Kidney epithelial cell (primary cell): ENCODE measurements around the gene GAMT. TPM values are rescaled to one million over a fixed set of nuclear protein-coding genes. Genes with fewer than 3 reads are reported as not detected.

Source experiments
- DNase-seq: peaks from one replicate; pipeline ENCODE4 v3.0.0-alpha.2; 2010; ENCODE audit warnings: low read depth
- H3K27me3 ChIP-seq: 2 replicates; pipeline ENCODE4 v1.6.0; 2011; ENCODE audit warnings: low read length; ENCODE audit not compliant: control insufficient read depth, insufficient read depth
- H3K36me3 ChIP-seq: 2 replicates; pipeline ENCODE4 v1.5.1; 2011; ENCODE audit warnings: low read length; ENCODE audit not compliant: control insufficient read depth, insufficient read depth
- H3K4me3 ChIP-seq: 2 replicates; pipeline ENCODE4 v1.5.1; 2011; ENCODE audit warnings: low read depth, mild to moderate bottlenecking, control low read depth, low read length
- CTCF ChIP-seq: IDR thresholded peaks from 2 replicates; pipeline ENCODE4 v1.5.1; 2011; ENCODE audit warnings: mild to moderate bottlenecking, moderate library complexity, low read length, control low read depth, inconsistent platforms; ENCODE audit not compliant: insufficient read depth, poor library complexity, severe bottlenecking
- total RNA-seq: library from RNA; depleted of rRNA; stranded (reverse); fragments of >200 nt; gene quantifications from 2 replicates; pipeline ENCODE4 v1.2.3, GENCODE V29; 2015

Gene GAMT
- total RNA-seq, 1 donor from 2014 or later, result 20.3 TPM

GRCh38 chr19:1399745-1400144, 1.6 kb downstream of the GAMT start:
- no peaks in the 10 kb centered on the region for H3K36me3 ChIP-seq

GRCh38 chr19:1399079-1399478, 2.3 kb downstream of the GAMT start:
- Histone ChIP-seq H3K36me3 (no peaks in the 10 kb centered on the region), H3K4me3 (no peak overlapping the region), H3K27me3 (no peaks in the 10 kb centered on the region)
- TF ChIP-seq CTCF, result no peak
- no peak for DNase-seq

More at GRCh38 chr19:1399745-1400144, 1.6 kb downstream of the GAMT start:
- Histone ChIP-seq H3K27me3 (no peaks in the 10 kb centered on the region), H3K4me3 (no peak overlapping the region)
- DNase-seq, result no peak
- no peak for TF ChIP-seq CTCF

GRCh38 chr19:1397838-1398237, 3.5 kb downstream of the GAMT start:
- TF ChIP-seq CTCF, result no peak
- DNase-seq, result no peak

GRCh38 chr19:1396768-1397679, 4.3 kb downstream of the GAMT start:
- no peaks in the 10 kb centered on the region for H3K27me3 ChIP-seq
- DNase-seq, result no peak
- H3K36me3 ChIP-seq, result no peaks in the 10 kb centered on the region
- no peak for TF ChIP-seq CTCF
- no peak overlapping the region for H3K4me3 ChIP-seq

More at GRCh38 chr19:1397838-1398237, 3.5 kb downstream of the GAMT start:
- Histone ChIP-seq H3K36me3 (no peaks in the 10 kb centered on the region), H3K4me3 (no peak overlapping the region), H3K27me3 (no peaks in the 10 kb centered on the region)

- TF ChIP-seq CTCF, result no peak
- Histone ChIP-seq H3K36me3 (no peaks in the 10 kb centered on the region), H3K4me3 (no peak overlapping the region), H3K27me3 (no peaks in the 10 kb centered on the region)
- DNase-seq, result no peak
Observed at GRCh38 chr19:1396019-1396767, 5.1 kb downstream of the GAMT start.
